DOHH2 (cell line): ENCODE results near the gene AGR3.

Experiments
- CTCF ChIP-seq: fragments of 200-600 bp; sonication (generic); IDR thresholded peaks from one replicate; pipeline ENCODE4 v1.5.1; 2014; ENCODE audit warnings: antibody characterized with exemption, mild to moderate bottlenecking, low read depth, low read length; ENCODE audit not compliant: poor library complexity, severe bottlenecking
- EZH2phosphoT487 ChIP-seq: fragments of 200-600 bp; sonication (generic); IDR thresholded peaks from 2 replicates; pipeline ENCODE4 v1.6.1; 2017; ENCODE audit warnings: borderline replicate concordance, mild to moderate bottlenecking, antibody characterized with exemption, low read length, moderate library complexity, mixed read lengths

- TF ChIP-seq EZH2phosphoT487 = no peak
- TF ChIP-seq CTCF = no peak
These were observed 45.3 kb downstream of the AGR3 start for GRCh38 chr7:16836481-16836880.
